ENCODE measurements around the gene TBC1D22A. TPM values are rescaled to one million over a fixed set of nuclear protein-coding genes. Genes with fewer than 3 reads are reported as not detected.
A peak's percentile ranks its signal among the peaks of the same experiment; 100 is the strongest.

TBC1D22A gene
- total and polyA plus RNA-seq, 9 of the 15 experiments (the other 6 are each of a cell fraction or from before 2014, with no cell fraction given) = 0.20 to 11.5 (median 5.2) TPM

- H3K4me2 ChIP-seq (ENCODE audit: insufficient read depth, low read length) = no peak overlapping the region
- WGBS (ENCODE audit: insufficient coverage, low coverage, missing lambda C conversion rate) = 80% methylated on average over 7 of the region's 13 CpGs
- intact Hi-C loops (cut with micrococcal nuclease) (no loop called here), in situ Hi-C loops (cut with MboI) (no loop called here)
- DNase-seq (ENCODE audit: extremely low read depth in 1 of 4, low spot score in 3 of 4) (no peak), FAIRE-seq (no peak), ATAC-seq (no peak)
- H3K79me2 ChIP-seq (ENCODE audit: control insufficient read depth, insufficient read depth, low read length) = peaks cover 29% of the 10 kb centered on the region
- POLR2A ChIA-PET = interaction anchor here (0.6 to 2.0 kb wide), 2 partner anchors 15 to 26 kb away, joined by 3 to 10 read pairs; partner anchors contain the start of gene TBC1D22A
- CTCF ChIA-PET (ENCODE audit: low intra/inter-chr PET ratio) = no interaction called here
- H3K4me3 ChIP-seq = no peak overlapping the region
- TF ChIP-seq IRF2 (CRISPR knock-in tag; IDR thresholded peaks at IDR 0.05) = no peak
- no peak for TF ChIP-seq NKRF (IDR thresholded peaks at IDR 0.05; ENCODE audit: borderline replicate concordance)
- TF ChIP-seq RFX1 (IDR thresholded peaks at IDR 0.05) = no peak
- no peak for TF ChIP-seq TFAP4 (CRISPR knock-in tag; IDR thresholded peaks at IDR 0.05; ENCODE audit: borderline replicate concordance)
- TF ChIP-seq ZNF699 (CRISPR knock-in tag; IDR thresholded peaks at IDR 0.05; ENCODE audit: insufficient replicate concordance) = no peak
- TF ChIP-seq E2F5 (CRISPR knock-in tag; IDR thresholded peaks at IDR 0.05) = no peak
- TF ChIP-seq BCLAF1 (IDR thresholded peaks at IDR 0.05; ENCODE audit: borderline replicate concordance in 1 of 2, control insufficient read depth in 1 of 2, low read depth in 2 of 2, low read length in 1 of 2) = no peak
- H3K9ac ChIP-seq (ENCODE audit: insufficient read depth in 1 of 2, low read depth in 2 of 2, low read length in 2 of 2) = peak overlapping the region in 1 of 2 experiments; percentile 68; a peak in 1 of 4 replicates
- H3K4me1 ChIP-seq (replicated peaks in 1 of 2; ENCODE audit: control insufficient read depth in 2 of 2, insufficient read depth in 2 of 2, low read length in 2 of 2) = peaks cover 5 to 44% of the 10 kb centered on the region in 2 experiments; a peak in 4 of 5 replicates
- no peak overlapping the region for H2AFZ ChIP-seq (ENCODE audit: low read depth, low read length)
- no peaks in the 10 kb centered on the region for H4K20me1 ChIP-seq (replicated peaks; ENCODE audit: control insufficient read depth, insufficient read depth, low read length)
- no TSS peak for BruUV-seq (replicated peaks)
- H3K9me1 ChIP-seq (ENCODE audit: control insufficient read depth, insufficient read depth, low read length) = no peaks in the 10 kb centered on the region
- H3K27ac ChIP-seq (ENCODE audit: extremely low read depth, low read depth, low read length) = no peak overlapping the region
- no peaks in the 10 kb centered on the region for H3K27me3 ChIP-seq (ENCODE audit: control insufficient read depth in 2 of 2, insufficient read depth in 2 of 2, low read length in 2 of 2)
- no peaks in the 10 kb centered on the region for H3K9me3 ChIP-seq (replicated peaks; ENCODE audit: control insufficient read depth, insufficient read depth, low read depth, low read length)
- no peaks in the 10 kb centered on the region; the same call in 2 of the 3 replicates for H3K36me3 ChIP-seq (ENCODE audit: control insufficient read depth, insufficient read depth, low read length)
Measured at GRCh38 chr22:46735747-46736608, 26.5 kb upstream of the TBC1D22A start.

Data from K562 (cell line).